Neuronal stem cell (in vitro differentiated cells): Measurements from ENCODE around the gene HOXB4.
A peak's percentile ranks its signal among the peaks of the same experiment; 100 is the strongest.

Experiments
- DNase-seq: peaks from one replicate; pipeline ENCODE4 v3.0.0-alpha.2; 2013; ENCODE audit warnings: low spot score
- H2AFZ ChIP-seq: one replicate; pipeline ENCODE4 v1.6.1; 2013; ENCODE audit warnings: mild to moderate bottlenecking, low read length, inconsistent platforms
- H2AK5ac ChIP-seq: 2 replicates; pipeline ENCODE4 v1.6.1; 2013; ENCODE audit warnings: low read depth, mild to moderate bottlenecking, inconsistent platforms, low read length, moderate library complexity, mixed read lengths
- H2BK120ac ChIP-seq: 2 replicates; pipeline ENCODE4 v1.6.1; 2013; ENCODE audit warnings: low read depth, mild to moderate bottlenecking, inconsistent platforms, low read length, moderate library complexity, mixed read lengths
- H2BK12ac ChIP-seq: one replicate; pipeline ENCODE4 v1.6.1; 2013; ENCODE audit warnings: low read length, inconsistent platforms
- H2BK15ac ChIP-seq: 2 replicates; pipeline ENCODE4 v1.6.1; 2013; ENCODE audit warnings: mild to moderate bottlenecking, low read length, inconsistent platforms, mixed read lengths
- H2BK5ac ChIP-seq: one replicate; pipeline ENCODE4 v1.6.1; 2013; ENCODE audit warnings: inconsistent platforms, mild to moderate bottlenecking, low read length, moderate library complexity
- H3K14ac ChIP-seq: one replicate; pipeline ENCODE4 v1.6.1; 2013; ENCODE audit warnings: low read length, inconsistent platforms
- H3K18ac ChIP-seq: 2 replicates; pipeline ENCODE4 v1.6.1; 2013; ENCODE audit warnings: low read length, inconsistent platforms
- H3K23ac ChIP-seq: 2 replicates; pipeline ENCODE4 v1.6.1; 2013; ENCODE audit warnings: low read depth, mild to moderate bottlenecking, mixed read lengths, low read length, inconsistent platforms; ENCODE audit not compliant: poor library complexity
- H3K27ac ChIP-seq: replicated peaks from 3 replicates; pipeline ENCODE4 v1.5.1; 2013; ENCODE audit warnings: low read length, inconsistent platforms
- H3K27me3 ChIP-seq, 3 experiments: 2 replicates each; pipeline ENCODE4 v1.6.1; 2013; ENCODE audit warnings: low read length in 3 of 3, mild to moderate bottlenecking in 2 of 3, inconsistent platforms in 1 of 3, low read depth in 1 of 3, mixed read lengths in 1 of 3, moderate library complexity in 1 of 3; ENCODE audit not compliant: control insufficient read depth in 3 of 3, insufficient read depth in 3 of 3
- H3K36me3 ChIP-seq, 2 donors: replicated peaks in 1 of 2; 2 replicates each; pipeline ENCODE4 v1.6.1; 2013; ENCODE audit warnings: low read length in 2 of 2; ENCODE audit not compliant: control insufficient read depth in 2 of 2, insufficient read depth in 2 of 2
- H3K4ac ChIP-seq: 2 replicates; pipeline ENCODE4 v1.6.1; 2013; ENCODE audit warnings: inconsistent platforms, mild to moderate bottlenecking, low read length, moderate library complexity
- H3K4me1 ChIP-seq, 2 donors: 1 replicate in 1 of 2; 2 replicates in 1 of 2; pipeline ENCODE4 v1.6.1; 2013; ENCODE audit warnings: low read length in 2 of 2, low read depth in 1 of 2; ENCODE audit not compliant: control insufficient read depth in 2 of 2, insufficient read depth in 1 of 2
- H3K4me2 ChIP-seq: one replicate; pipeline ENCODE4 v1.6.1; 2013; ENCODE audit warnings: mild to moderate bottlenecking, low read length, inconsistent platforms; ENCODE audit not compliant: insufficient read depth, poor library complexity, severe bottlenecking
- H3K4me3 ChIP-seq, 2 donors: 2 replicates each; pipeline ENCODE4 v1.5.1; 2013; ENCODE audit warnings: low read length in 2 of 2, mild to moderate bottlenecking in 2 of 2, inconsistent platforms in 1 of 2, moderate library complexity in 1 of 2
- H3K79me1 ChIP-seq: one replicate; pipeline ENCODE4 v1.6.1; 2013; ENCODE audit warnings: low read depth, mild to moderate bottlenecking, inconsistent platforms, low read length, moderate library complexity
- H3K9ac ChIP-seq: one replicate; pipeline ENCODE4 v1.6.1; 2013; ENCODE audit warnings: mild to moderate bottlenecking, low read depth, low read length, inconsistent platforms; ENCODE audit not compliant: poor library complexity
- H3K9me3 ChIP-seq, 2 donors: replicated peaks in 1 of 2; 2 replicates each; pipeline versions ENCODE3 to v1.6.1; 2013; ENCODE audit warnings: low read length in 2 of 2, mild to moderate bottlenecking in 2 of 2, inconsistent platforms in 1 of 2, low read depth in 1 of 2, mixed read lengths in 1 of 2, moderate library complexity in 1 of 2; ENCODE audit not compliant: control insufficient read depth in 2 of 2, insufficient read depth in 1 of 2
- H4K8ac ChIP-seq: one replicate; pipeline ENCODE4 v1.6.1; 2013; ENCODE audit warnings: low read depth, mild to moderate bottlenecking, inconsistent platforms, low read length, moderate library complexity
- H4K91ac ChIP-seq: one replicate; pipeline ENCODE4 v1.6.1; 2013; ENCODE audit warnings: low read length, low read depth, mild to moderate bottlenecking, inconsistent platforms; ENCODE audit not compliant: poor library complexity
- WGBS, 2 donors: extraction: QIAGEN DNeasy Blood & Tissue Kit; methylation state at CpG; one replicate each; pipeline ENCODE4 v1.1.7; 2013; ENCODE audit warnings: missing lambda C conversion rate in 2 of 2, mixed read lengths in 1 of 2; ENCODE audit not compliant: insufficient read length in 2 of 2, insufficient replicate concordance in 1 of 2; ENCODE audit errors: extremely low coverage in 2 of 2; 5-methylcytosine and 5-hydroxymethylcytosine counted together

HOXB4 gene

GRCh38 chr17:48526608-48527546, 51.3 kb downstream of the HOXB4 start:
- no peak overlapping the region for H3K4me2 ChIP-seq
- no peak overlapping the region for H3K4me3 ChIP-seq
- no peaks in the 10 kb centered on the region for H3K79me1 ChIP-seq
- H3K4ac ChIP-seq = no peak overlapping the region
- H2BK12ac ChIP-seq = no peak overlapping the region
- no peak overlapping the region for H2BK15ac ChIP-seq
- H3K4me1 ChIP-seq = no peaks in the 10 kb centered on the region
- peak overlapping the region; percentile 39 for H3K18ac ChIP-seq
- no peak overlapping the region for H3K27ac ChIP-seq
- H4K8ac ChIP-seq = no peak overlapping the region
- H3K14ac ChIP-seq = no peak overlapping the region
- WGBS, 2 donors = no CpG with 5 or more reads among the region's 59 CpGs
- DNase-seq = no peak
- peaks cover 0 to 8% of the 10 kb centered on the region in 2 donors for H3K9me3 ChIP-seq
- no peak overlapping the region for H3K23ac ChIP-seq
- H2BK5ac ChIP-seq = no peak overlapping the region
- no peak overlapping the region for H3K9ac ChIP-seq
- H4K91ac ChIP-seq = no peak overlapping the region
- H2AK5ac ChIP-seq = no peak overlapping the region
- peaks cover 34 to 96% (median 89%) of the 10 kb centered on the region in 3 experiments for H3K27me3 ChIP-seq
- no peaks in the 10 kb centered on the region for H3K36me3 ChIP-seq
- no peak overlapping the region for H2BK120ac ChIP-seq
- H2AFZ ChIP-seq = peak overlapping the region; percentile 22
